Left lung (tissue), 10 donors: ENCODE measurements around the gene ADCY3. TPM values are rescaled to one million over a fixed set of nuclear protein-coding genes. Genes with fewer than 3 reads are reported as not detected.

Source experiments
- ATAC-seq: fragments of 200-7000 bp; cut with Tn5 transposase; one replicate; pipeline ENCODE4 v1.9.1; 2020; ENCODE audit warnings: moderate library complexity
- DNase-seq, 4 donors: peaks; one replicate each; pipeline ENCODE4 v3.0.0-alpha.2; 2013 to 2020
- H3K27ac ChIP-seq, 2 donors: fragments of 200-600 bp; sonication (generic) in 1 of 2; one replicate each; pipeline versions ENCODE4 v1.5.0 to v1.8.0; 2020 to 2021
- H3K27me3 ChIP-seq, 2 donors: fragments of 200-600 bp; sonication (generic) in 1 of 2; one replicate each; pipeline versions ENCODE4 v1.5.0 to v1.8.0; 2020 to 2021
- H3K36me3 ChIP-seq, 2 donors: fragments of 200-600 bp; sonication (generic) in 1 of 2; one replicate each; pipeline versions ENCODE4 v1.5.0 to v1.8.0; 2020 to 2021
- H3K4me1 ChIP-seq, 2 donors: fragments of 200-600 bp; one replicate each; pipeline ENCODE4 v1.8.0; 2021
- H3K4me3 ChIP-seq, 2 donors: fragments of 200-600 bp; sonication (generic) in 1 of 2; one replicate each; pipeline versions ENCODE4 v1.5.0 to v1.8.0; 2020 to 2021; ENCODE audit warnings: mild to moderate bottlenecking in 1 of 2
- H3K9me3 ChIP-seq, 2 donors: fragments of 200-600 bp; sonication (generic) in 1 of 2; one replicate each; pipeline versions ENCODE4 v1.5.0 to v1.8.0; 2020 to 2021
- intact Hi-C, 2 donors: fragments of 100-400 bp; cut with DNase I; formaldehyde crosslinking; loops; one replicate each; pipeline versions ENCODE4 v1.11.2 to v1.14.2; 2022
- polyA plus RNA-seq, 6 donors: library from polyadenylated mRNA; unstranded; fragments of 120-200 nt; gene quantifications; one replicate each; pipeline ENCODE4 v1.2.1, GENCODE V29; 2013; ENCODE audit not compliant: insufficient read length in 6 of 6
- total RNA-seq, 2 donors: library from RNA; stranded (reverse); fragmentation: NEBNext Ultra II Directional; extraction: Animal tissue kit (Norgen Biotek cat#: 25700); gene quantifications; one replicate each; pipeline ENCODE4 v1.2.1, GENCODE V29; 2021
- TF ChIP-seq, protein P1 (sequence below), 2 donors: fragments of 200-600 bp; sonication (generic) in 1 of 2; IDR thresholded peaks; one replicate each; pipeline versions ENCODE4 v1.5.0 to v1.8.0; 2021; ENCODE audit warnings: antibody characterized with exemption in 2 of 2
- donor health status: DM: no; HTN: yes; CAD: no.
- donor health status: DM: no; HTN: no; CAD: no.

Gene ADCY3
- total and polyA plus RNA-seq, 8 donors, result 31.4 to 50.5 (median 38.8) TPM

DNA sequence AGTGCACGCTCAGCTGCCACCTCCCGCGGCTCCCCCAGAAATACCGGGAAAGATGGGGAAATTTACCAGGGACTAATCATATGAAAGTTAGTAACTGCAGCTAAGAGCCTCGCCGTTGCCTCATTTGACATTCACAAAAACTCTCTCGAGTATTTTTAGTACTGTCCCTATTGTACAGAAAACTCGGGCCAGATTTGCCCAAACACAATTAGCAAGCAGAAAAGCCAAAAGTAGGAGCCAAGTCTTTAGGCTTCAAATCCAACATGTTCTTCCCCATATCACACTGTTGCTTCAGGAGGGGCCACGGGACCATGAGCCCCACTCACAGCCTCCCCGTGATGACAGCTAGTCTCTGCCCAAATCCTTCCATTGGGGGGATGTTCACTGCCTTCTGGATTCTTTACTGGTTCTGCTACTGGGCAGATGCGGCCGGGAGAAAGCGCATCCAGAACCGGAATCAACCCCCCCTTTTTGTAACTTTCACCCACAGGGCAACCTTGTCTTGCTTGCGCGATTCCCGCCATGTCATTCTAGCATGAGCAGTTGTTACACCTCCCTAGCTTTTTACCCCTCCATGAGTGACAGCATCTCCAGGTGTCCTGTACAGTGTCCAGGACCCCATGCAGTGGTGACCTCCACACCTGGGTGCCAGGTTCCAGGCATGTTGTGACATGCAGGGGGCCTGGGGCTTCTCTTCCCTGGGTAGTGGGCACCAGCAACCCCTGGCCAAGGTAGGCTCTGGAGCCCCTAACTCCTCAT is 91.6 kb downstream of the ADCY3 start:
- intact Hi-C loops, result loop anchor here (5.0 to 10.0 kb wide), 2 partner anchors 414 to 416 kb away; no protein-coding TSS in a partner anchor
- Histone ChIP-seq H3K4me3 (no peak overlapping the region), H3K27me3 (no peaks in the 10 kb centered on the region), H3K27ac (no peak overlapping the region), H3K4me1 (peaks cover 0 to 6% of the 10 kb centered on the region in 2 donors), H3K36me3 (peaks cover 0 to 4% of the 10 kb centered on the region in 2 donors), H3K9me3 (no peaks in the 10 kb centered on the region)
- ATAC-seq, result no peak
- no peak for DNase-seq
- TF ChIP-seq, protein P1, sequence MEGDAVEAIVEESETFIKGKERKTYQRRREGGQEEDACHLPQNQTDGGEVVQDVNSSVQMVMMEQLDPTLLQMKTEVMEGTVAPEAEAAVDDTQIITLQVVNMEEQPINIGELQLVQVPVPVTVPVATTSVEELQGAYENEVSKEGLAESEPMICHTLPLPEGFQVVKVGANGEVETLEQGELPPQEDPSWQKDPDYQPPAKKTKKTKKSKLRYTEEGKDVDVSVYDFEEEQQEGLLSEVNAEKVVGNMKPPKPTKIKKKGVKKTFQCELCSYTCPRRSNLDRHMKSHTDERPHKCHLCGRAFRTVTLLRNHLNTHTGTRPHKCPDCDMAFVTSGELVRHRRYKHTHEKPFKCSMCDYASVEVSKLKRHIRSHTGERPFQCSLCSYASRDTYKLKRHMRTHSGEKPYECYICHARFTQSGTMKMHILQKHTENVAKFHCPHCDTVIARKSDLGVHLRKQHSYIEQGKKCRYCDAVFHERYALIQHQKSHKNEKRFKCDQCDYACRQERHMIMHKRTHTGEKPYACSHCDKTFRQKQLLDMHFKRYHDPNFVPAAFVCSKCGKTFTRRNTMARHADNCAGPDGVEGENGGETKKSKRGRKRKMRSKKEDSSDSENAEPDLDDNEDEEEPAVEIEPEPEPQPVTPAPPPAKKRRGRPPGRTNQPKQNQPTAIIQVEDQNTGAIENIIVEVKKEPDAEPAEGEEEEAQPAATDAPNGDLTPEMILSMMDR (IDR thresholded peaks at IDR 0.05), result no peak

DNA sequence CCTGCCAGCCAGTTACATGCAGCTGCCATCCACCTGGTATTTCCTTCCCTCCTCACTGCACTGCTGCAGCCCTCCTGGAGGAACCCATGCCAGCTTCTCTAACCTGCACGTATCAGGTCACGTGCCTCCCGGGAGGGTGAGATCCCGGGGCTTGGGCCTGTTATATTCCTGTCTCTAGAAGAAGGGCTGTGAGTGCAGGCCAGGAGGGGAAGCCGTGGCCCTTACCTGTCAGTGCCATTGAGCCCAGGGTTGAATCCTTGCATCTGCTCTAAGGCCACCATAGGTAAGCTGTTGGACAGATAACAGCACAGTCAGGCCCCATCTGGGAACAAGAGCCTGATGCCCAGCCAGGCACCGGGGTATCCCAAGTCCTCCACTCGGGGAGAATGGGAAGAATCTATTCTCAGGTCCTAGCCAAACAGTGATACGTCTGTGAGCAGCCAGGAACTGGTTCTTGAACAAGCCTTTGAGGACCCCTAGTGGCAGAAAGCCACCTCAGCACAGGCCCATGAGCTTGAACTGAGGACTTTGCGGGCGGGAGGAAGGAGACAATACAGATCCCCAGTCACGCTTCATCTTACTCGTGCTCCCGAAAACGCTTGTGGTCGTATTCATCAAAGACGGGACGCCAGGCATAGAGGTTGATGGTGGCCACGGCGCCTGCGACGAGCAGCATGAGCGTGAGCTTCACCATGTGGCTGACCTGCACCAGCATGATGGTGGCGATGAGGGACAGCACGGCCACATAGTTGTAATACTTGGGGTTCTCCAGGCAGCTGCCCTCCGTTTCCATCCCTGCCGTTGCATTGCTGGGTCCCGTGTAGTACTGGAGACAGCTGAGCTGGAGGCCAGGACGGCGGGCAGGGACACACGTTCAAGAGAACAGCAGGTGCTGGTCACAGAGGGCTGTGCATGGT is 92.5 kb downstream of the ADCY3 start:
- no peak overlapping the region for H3K27ac ChIP-seq
- DNase-seq (peak in 3 of 4 donors; percentile 74 to 90 (median 77)), ATAC-seq (peak; percentile 96)
- no peaks in the 10 kb centered on the region for H3K27me3 ChIP-seq
- no peak overlapping the region for H3K4me3 ChIP-seq
- H3K4me1 ChIP-seq, result peaks cover 0 to 6% of the 10 kb centered on the region in 2 donors
- intact Hi-C loops, result loop anchor here (5.0 to 10.0 kb wide), 2 partner anchors 413 to 415 kb away; no protein-coding TSS in a partner anchor
- H3K9me3 ChIP-seq, result no peaks in the 10 kb centered on the region
- TF ChIP-seq, protein P1 (IDR thresholded peaks at IDR 0.05), result peak; percentile 71 to 90
- peaks cover 0 to 11% of the 10 kb centered on the region in 2 donors for H3K36me3 ChIP-seq

DNA sequence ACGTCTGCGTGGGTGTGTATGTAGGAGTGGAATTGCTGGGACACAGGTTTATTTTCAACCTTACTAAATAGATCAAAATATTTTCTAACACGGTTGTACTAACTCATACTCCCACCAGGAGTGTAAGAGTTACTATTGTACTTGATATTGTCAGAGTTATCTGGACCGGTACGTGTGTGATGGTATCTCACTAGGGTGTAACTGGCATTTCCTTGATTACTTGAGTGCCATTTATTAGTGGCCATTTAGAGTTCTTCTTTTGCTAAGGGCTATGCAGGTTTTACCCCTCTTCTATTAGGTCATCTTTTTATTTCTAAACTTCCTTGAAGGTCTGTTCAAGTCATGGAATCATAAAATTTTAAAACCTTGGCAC is 93.3 kb downstream of the ADCY3 start:
- no peaks in the 10 kb centered on the region for H3K27me3 ChIP-seq
- H3K36me3 ChIP-seq, result peaks cover 0 to 13% of the 10 kb centered on the region in 2 donors
- ATAC-seq (no peak), DNase-seq (no peak)
- no peak overlapping the region for H3K4me3 ChIP-seq
- intact Hi-C loops, result loop anchor here (5.0 to 10.0 kb wide), 2 partner anchors 412 to 414 kb away; no protein-coding TSS in a partner anchor
- peaks cover 0 to 6% of the 10 kb centered on the region in 2 donors for H3K4me1 ChIP-seq
- H3K9me3 ChIP-seq, result no peaks in the 10 kb centered on the region
- no peak overlapping the region for H3K27ac ChIP-seq
- TF ChIP-seq, protein P1 (IDR thresholded peaks at IDR 0.05), result no peak

DNA sequence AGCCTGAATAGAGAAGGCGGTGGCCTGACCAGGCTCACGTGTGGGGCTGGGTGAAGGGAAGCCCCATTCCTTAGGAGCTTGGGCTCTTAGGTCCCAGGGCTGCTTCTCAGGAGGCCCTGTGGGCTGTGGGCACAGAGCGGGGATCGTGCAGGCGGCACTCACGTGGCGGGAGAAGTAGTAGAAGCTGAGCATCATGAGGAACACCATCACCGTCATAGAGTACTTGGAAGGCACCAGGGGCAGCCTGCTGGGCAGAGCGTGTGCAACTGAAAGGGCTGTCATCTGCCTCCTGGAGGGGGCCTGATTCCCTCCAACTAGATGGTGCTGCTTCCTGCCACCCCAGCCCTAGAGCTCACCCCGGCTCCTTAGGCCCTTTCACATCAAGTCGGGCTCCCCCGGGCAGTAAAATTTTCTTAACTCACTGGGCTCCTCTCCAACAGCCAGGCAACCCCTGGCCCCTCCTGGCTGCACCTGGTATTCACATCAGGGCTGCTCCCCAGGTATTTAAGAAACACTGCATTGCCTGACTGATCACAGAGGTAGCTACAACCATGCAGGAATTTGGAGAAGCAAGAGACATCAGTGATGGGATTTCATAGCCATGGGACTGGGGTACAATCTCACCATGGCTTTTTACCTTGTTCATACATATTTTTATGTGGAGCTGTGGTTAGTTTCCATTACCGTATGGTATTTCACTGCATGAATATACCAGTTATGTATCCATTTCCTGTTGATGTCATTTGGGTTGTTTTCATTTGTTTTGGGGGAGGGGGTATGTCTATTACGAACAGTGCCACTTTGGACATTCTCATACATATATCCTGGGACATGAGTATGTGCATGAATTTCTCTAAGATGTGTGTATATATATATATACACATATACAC is 93.9 kb downstream of the ADCY3 start:
- TF ChIP-seq, protein P1 (IDR thresholded peaks at IDR 0.05), result no peak
- H3K27ac ChIP-seq, result no peak overlapping the region
- intact Hi-C loops, result loop anchor here (5.0 to 10.0 kb wide), 2 partner anchors 411 to 414 kb away; no protein-coding TSS in a partner anchor
- peaks cover 0 to 19% of the 10 kb centered on the region in 2 donors for H3K36me3 ChIP-seq
- H3K4me1 ChIP-seq, result peaks cover 0 to 6% of the 10 kb centered on the region in 2 donors
- ATAC-seq (no peak), DNase-seq (no peak)
- H3K4me3 ChIP-seq, result no peak overlapping the region
- no peaks in the 10 kb centered on the region for H3K9me3 ChIP-seq
- H3K27me3 ChIP-seq, result no peaks in the 10 kb centered on the region
